Stomach smooth muscle (tissue), 2 donors: ENCODE results near the gene SLCO3A1.

ENCODE experiments used
- H3K27ac ChIP-seq: one replicate; pipeline ENCODE4 v1.7.0; 2013; ENCODE audit warnings: mild to moderate bottlenecking, low read length, inconsistent platforms
- H3K27me3 ChIP-seq, 2 donors: one replicate each; pipeline ENCODE4 v1.7.0; 2013; ENCODE audit warnings: low read length in 2 of 2; ENCODE audit not compliant: insufficient read depth in 2 of 2, control insufficient read depth in 1 of 2
- H3K36me3 ChIP-seq, 2 donors: one replicate each; pipeline ENCODE4 v1.7.0; 2013; ENCODE audit warnings: low read length in 2 of 2; ENCODE audit not compliant: control insufficient read depth in 2 of 2, insufficient read depth in 2 of 2
- H3K4me1 ChIP-seq: one replicate; pipeline ENCODE4 v1.7.0; 2013; ENCODE audit warnings: low read length; ENCODE audit not compliant: control insufficient read depth, insufficient read depth
- H3K4me3 ChIP-seq, 2 donors: one replicate each; pipeline ENCODE4 v1.7.0; 2013; ENCODE audit warnings: low read length in 2 of 2
- H3K9ac ChIP-seq, 2 donors: one replicate each; pipeline ENCODE4 v1.7.0; 2013; ENCODE audit warnings: low read length in 2 of 2, mild to moderate bottlenecking in 1 of 2
- H3K9me3 ChIP-seq, 2 donors: one replicate each; pipeline ENCODE4 v1.7.0; 2013; ENCODE audit warnings: low read length in 2 of 2; ENCODE audit not compliant: control insufficient read depth in 2 of 2
- donor health status: healthy.
- donor health status: Pancreatic carcinoma.

The SLCO3A1 gene

GRCh38 chr15:92014281-92015030, 160.9 kb downstream of the SLCO3A1 start:
- Histone ChIP-seq H3K9me3 (no peaks in the 10 kb centered on the region), H3K36me3 (no peaks in the 10 kb centered on the region), H3K9ac (no peak overlapping the region), H3K27me3 (no peaks in the 10 kb centered on the region), H3K4me1 (peaks cover 3% of the 10 kb centered on the region), H3K4me3 (no peak overlapping the region), H3K27ac (no peak overlapping the region)

- H3K27me3 ChIP-seq = no peaks in the 10 kb centered on the region
- no peak overlapping the region for H3K4me3 ChIP-seq
- no peaks in the 10 kb centered on the region for H3K4me1 ChIP-seq
- H3K9ac ChIP-seq = no peak overlapping the region
- H3K9me3 ChIP-seq = no peaks in the 10 kb centered on the region
- H3K27ac ChIP-seq = no peak overlapping the region
- no peaks in the 10 kb centered on the region for H3K36me3 ChIP-seq
These were observed 164.5 kb downstream of the SLCO3A1 start for GRCh38 chr15:92017882-92018534.

- Histone ChIP-seq H3K27ac (no peak overlapping the region), H3K4me1 (no peaks in the 10 kb centered on the region), H3K4me3 (no peak overlapping the region)
These were observed 165.2 kb downstream of the SLCO3A1 start for GRCh38 chr15:92018535-92019239.

GRCh38 chr15:92019706-92020105, 166.2 kb downstream of the SLCO3A1 start:
- no peak overlapping the region for H3K27ac ChIP-seq

More at GRCh38 chr15:92018535-92019239, 165.2 kb downstream of the SLCO3A1 start:
- no peaks in the 10 kb centered on the region for H3K9me3 ChIP-seq
- H3K36me3 ChIP-seq = no peaks in the 10 kb centered on the region
- H3K27me3 ChIP-seq = no peaks in the 10 kb centered on the region
- H3K9ac ChIP-seq = no peak overlapping the region

GRCh38 chr15:92020207-92020606, 166.7 kb downstream of the SLCO3A1 start:
- Histone ChIP-seq H3K4me3 (no peak overlapping the region), H3K27ac (no peak overlapping the region), H3K27me3 (no peaks in the 10 kb centered on the region)

More at GRCh38 chr15:92019706-92020105, 166.2 kb downstream of the SLCO3A1 start:
- Histone ChIP-seq H3K9me3 (no peaks in the 10 kb centered on the region), H3K4me1 (no peaks in the 10 kb centered on the region), H3K27me3 (no peaks in the 10 kb centered on the region), H3K4me3 (no peak overlapping the region), H3K9ac (no peak overlapping the region), H3K36me3 (no peaks in the 10 kb centered on the region)

GRCh38 chr15:92020804-92021203, 167.3 kb downstream of the SLCO3A1 start:
- Histone ChIP-seq H3K9ac (no peak overlapping the region), H3K4me3 (no peak overlapping the region), H3K9me3 (no peaks in the 10 kb centered on the region), H3K36me3 (no peaks in the 10 kb centered on the region), H3K27ac (no peak overlapping the region), H3K4me1 (no peaks in the 10 kb centered on the region), H3K27me3 (no peaks in the 10 kb centered on the region)

More at GRCh38 chr15:92020207-92020606, 166.7 kb downstream of the SLCO3A1 start:
- H3K9ac ChIP-seq = no peak overlapping the region
- H3K9me3 ChIP-seq = no peaks in the 10 kb centered on the region
- no peaks in the 10 kb centered on the region for H3K36me3 ChIP-seq
- no peaks in the 10 kb centered on the region for H3K4me1 ChIP-seq

GRCh38 chr15:92021792-92022191, 168.3 kb downstream of the SLCO3A1 start:
- H3K27ac ChIP-seq = no peak overlapping the region
- H3K9me3 ChIP-seq = no peaks in the 10 kb centered on the region
- H3K27me3 ChIP-seq = no peaks in the 10 kb centered on the region
- H3K9ac ChIP-seq = no peak overlapping the region
- H3K4me1 ChIP-seq = no peaks in the 10 kb centered on the region
- no peak overlapping the region for H3K4me3 ChIP-seq
- no peaks in the 10 kb centered on the region for H3K36me3 ChIP-seq

- Histone ChIP-seq H3K27me3 (no peaks in the 10 kb centered on the region), H3K4me3 (no peak overlapping the region), H3K9ac (no peak overlapping the region), H3K36me3 (no peaks in the 10 kb centered on the region), H3K9me3 (no peaks in the 10 kb centered on the region), H3K4me1 (peaks cover 8% of the 10 kb centered on the region), H3K27ac (no peak overlapping the region)
These were observed 170.5 kb downstream of the SLCO3A1 start for GRCh38 chr15:92023965-92024364.

GRCh38 chr15:92025706-92026270, 172.3 kb downstream of the SLCO3A1 start:
- no peak overlapping the region for H3K27ac ChIP-seq
- peaks cover 14% of the 10 kb centered on the region for H3K4me1 ChIP-seq
- H3K4me3 ChIP-seq = no peak overlapping the region
- H3K36me3 ChIP-seq = no peaks in the 10 kb centered on the region
- H3K27me3 ChIP-seq = no peaks in the 10 kb centered on the region
- no peak overlapping the region for H3K9ac ChIP-seq
- no peaks in the 10 kb centered on the region for H3K9me3 ChIP-seq

- Histone ChIP-seq H3K36me3 (no peaks in the 10 kb centered on the region), H3K9me3 (no peaks in the 10 kb centered on the region), H3K9ac (no peak overlapping the region), H3K27ac (peak overlapping the region; percentile 31), H3K4me3 (peak overlapping the region in 1 of 2 donors; percentile 15), H3K27me3 (no peaks in the 10 kb centered on the region), H3K4me1 (peaks cover 14% of the 10 kb centered on the region)
These were observed 174.8 kb downstream of the SLCO3A1 start for GRCh38 chr15:92028389-92028724.
